Measurements from ENCODE around the gene ARGLU1. TPM values are rescaled to one million over a fixed set of nuclear protein-coding genes. Genes with fewer than 3 reads are reported as not detected.
A peak's percentile ranks its signal among the peaks of the same experiment; 100 is the strongest.

The ARGLU1 gene
- total RNA-seq, 4 donors from 2014 or later = 46.7 to 77.2 (median 62.6) TPM

DNA sequence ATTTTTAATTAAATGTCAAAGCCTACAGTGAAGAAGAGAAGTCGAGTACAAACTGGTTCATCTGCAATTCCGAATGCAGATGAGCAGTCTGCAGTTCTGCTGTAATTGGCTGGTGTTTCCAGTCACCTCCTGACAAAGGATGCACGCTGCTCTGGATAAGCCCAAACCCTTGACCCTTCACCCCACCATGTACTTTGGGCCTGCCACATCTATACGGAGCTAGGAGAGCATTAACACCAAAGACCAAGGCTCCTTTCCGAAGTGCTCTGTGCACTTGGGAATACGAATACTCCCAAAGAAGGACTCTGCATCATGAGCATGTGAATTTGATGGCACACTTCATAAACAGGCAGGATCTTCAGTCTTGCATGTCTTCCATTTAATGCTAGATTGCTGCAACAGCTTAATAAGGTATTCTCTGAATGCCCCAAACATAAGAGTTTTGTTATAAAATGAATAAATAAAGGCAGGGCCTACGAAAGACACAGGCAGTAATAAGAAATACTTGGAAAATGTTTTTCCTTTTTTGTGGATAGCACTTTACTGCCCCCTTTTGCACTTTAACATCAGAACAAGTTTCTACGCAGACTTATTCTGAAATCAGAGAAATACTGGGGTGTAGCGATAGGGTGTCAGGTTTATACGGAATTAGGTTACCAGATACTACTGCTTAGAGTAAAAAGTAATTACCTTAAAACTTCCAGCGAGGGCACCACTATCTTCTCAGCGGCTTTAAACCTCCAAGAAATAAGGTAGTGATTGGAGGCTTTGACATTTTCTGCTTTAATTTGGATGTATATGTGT lies 47.5 kb downstream of the ARGLU1 start:
- H3K27ac ChIP-seq (replicated peaks in 1 of 4) = no peak overlapping the region
- H3K9me3 ChIP-seq = no peaks in the 10 kb centered on the region
- no peak for DNase-seq (ENCODE audit: extremely low spot score)
- no peaks in the 10 kb centered on the region for H3K36me3 ChIP-seq
- WGBS = 71% methylated on average over 12 of the region's 12 CpGs
- H3K4me3 ChIP-seq = no peak overlapping the region
- intact Hi-C loops (cut with DNase I) = no loop called here
- peaks cover 0 to 49% (median 37%) of the 10 kb centered on the region in 4 donors for H3K4me1 ChIP-seq
- TF ChIP-seq CTCF (IDR thresholded peaks at IDR 0.05) (peak; percentile 38 to 53 (median 41)), EP300 (IDR thresholded peaks at IDR 0.05) (no peak), POLR2A (IDR thresholded peaks at IDR 0.05; ENCODE audit: low read depth) (no peak), POLR2AphosphoS5 (IDR thresholded peaks at IDR 0.05) (no peak)
- no peaks in the 10 kb centered on the region for H3K27me3 ChIP-seq

DNA sequence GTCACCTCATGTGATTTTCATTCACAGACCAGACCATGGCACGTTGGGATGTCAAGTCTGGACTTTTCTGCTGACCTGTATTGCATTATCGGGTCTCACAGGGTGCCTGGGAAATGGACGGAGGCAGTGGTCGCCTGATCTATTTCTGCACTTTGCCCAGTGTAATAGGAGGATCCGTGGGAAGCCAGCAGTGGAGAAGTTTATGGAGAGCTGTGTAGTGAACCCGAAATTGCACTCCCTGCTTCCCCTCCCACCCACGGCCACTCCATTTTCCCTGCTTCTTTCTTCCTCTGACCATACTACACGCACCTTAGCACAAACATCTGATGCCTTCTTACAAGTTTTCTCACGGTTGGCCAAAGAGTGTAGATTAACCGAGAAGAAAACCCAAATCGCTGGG lies 49.4 kb downstream of the ARGLU1 start:
- Histone ChIP-seq H3K4me1 (peaks cover 0 to 58% (median 47%) of the 10 kb centered on the region in 4 donors), H3K36me3 (no peaks in the 10 kb centered on the region)
- 88% methylated on average over 11 of the region's 11 CpGs for WGBS

GRCh38 chr13:106517109-106517847 lies 50.7 kb downstream of the ARGLU1 start:
- 86% methylated on average over 3 of the region's 4 CpGs for WGBS
- H3K36me3 ChIP-seq = no peaks in the 10 kb centered on the region
- no peak for DNase-seq (ENCODE audit: extremely low spot score)
- no peak overlapping the region for H3K4me3 ChIP-seq
- intact Hi-C loops (cut with DNase I) = no loop called here
- TF ChIP-seq CTCF (IDR thresholded peaks at IDR 0.05) (no peak), EP300 (IDR thresholded peaks at IDR 0.05) (no peak)
- H3K9me3 ChIP-seq = no peaks in the 10 kb centered on the region
- H3K4me1 ChIP-seq = peaks cover 0 to 46% (median 41%) of the 10 kb centered on the region in 4 donors
- no peak overlapping the region for H3K27ac ChIP-seq (replicated peaks in 1 of 4)
- no peaks in the 10 kb centered on the region for H3K27me3 ChIP-seq

More for the DNA sequence above, 49.4 kb downstream of the ARGLU1 start:
- Histone ChIP-seq H3K9me3 (no peaks in the 10 kb centered on the region), H3K4me3 (no peak overlapping the region), H3K27me3 (no peaks in the 10 kb centered on the region), H3K27ac (replicated peaks in 1 of 4) (no peak overlapping the region)
- intact Hi-C loops (cut with DNase I) = no loop called here
- no peak for TF ChIP-seq POLR2A (IDR thresholded peaks at IDR 0.05; ENCODE audit: low read depth)
- TF ChIP-seq CTCF (IDR thresholded peaks at IDR 0.05) = no peak
- TF ChIP-seq POLR2AphosphoS5 (IDR thresholded peaks at IDR 0.05) = no peak
- no peak for TF ChIP-seq EP300 (IDR thresholded peaks at IDR 0.05)
- no peak for DNase-seq (ENCODE audit: extremely low spot score)

GRCh38 chr13:106515635-106516254 lies 52.2 kb downstream of the ARGLU1 start:
- 96% methylated on average over 5 of the region's 5 CpGs for WGBS
- H3K27ac ChIP-seq (replicated peaks in 1 of 4) = no peak overlapping the region
- peaks cover 0 to 4% (median 0%) of the 10 kb centered on the region in 4 donors for H3K36me3 ChIP-seq
- peaks cover 0 to 46% (median 40%) of the 10 kb centered on the region in 4 donors for H3K4me1 ChIP-seq
- no peak overlapping the region for H3K4me3 ChIP-seq
- no peaks in the 10 kb centered on the region for H3K27me3 ChIP-seq
- intact Hi-C loops (cut with DNase I) = no loop called here
- no peak for TF ChIP-seq POLR2AphosphoS5 (IDR thresholded peaks at IDR 0.05)
- TF ChIP-seq EP300 (IDR thresholded peaks at IDR 0.05) = no peak
- no peak for TF ChIP-seq POLR2A (IDR thresholded peaks at IDR 0.05; ENCODE audit: low read depth)
- no peak for TF ChIP-seq CTCF (IDR thresholded peaks at IDR 0.05)
- no peak for DNase-seq (ENCODE audit: extremely low spot score)
- no peaks in the 10 kb centered on the region for H3K9me3 ChIP-seq
